ENCODE measurements around the gene TROAP. TPM values are rescaled to one million over a fixed set of nuclear protein-coding genes. Genes with fewer than 3 reads are reported as not detected.
A peak's percentile ranks its signal among the peaks of the same experiment; 100 is the strongest.

The TROAP gene
- total and polyA plus RNA-seq, 9 of the 15 experiments (the other 6 are each of a cell fraction or from before 2014, with no cell fraction given): 46.4 to 171 (median 59.8) TPM

GRCh38 chr12:49367381-49368239, 44.6 kb downstream of the TROAP start, which contains the start of gene SPATS2 (continued):
- TF ChIP-seq RAD21 (CRISPR knock-in tag; conservative IDR thresholded peaks at IDR 0.05 in 1 of 2, IDR thresholded peaks at IDR 0.05 in 1 of 2): no peak
- no peak for TF ChIP-seq SOX6 (IDR thresholded peaks at IDR 0.05)
- no peak for TF ChIP-seq XRCC5 (IDR thresholded peaks at IDR 0.05; ENCODE audit: low read depth, low read length)
- no peak; the same call in 1 of the 2 replicates for TF ChIP-seq ZNF197 (CRISPR knock-in tag; IDR thresholded peaks at IDR 0.05; ENCODE audit: low read depth)
- peak; percentile 95; the same call in 1 of the 2 replicates for TF ChIP-seq CC2D1A (IDR thresholded peaks at IDR 0.05)
- no peak for TF ChIP-seq ARHGAP35 (IDR thresholded peaks at IDR 0.05; ENCODE audit: partially characterized antibody)
- 0 out of 2 replicates have a peak, but pooled peaks have one; percentile 11 for TF ChIP-seq SMARCA5 (IDR thresholded peaks at IDR 0.05)
- TF ChIP-seq ZNF740 (CRISPR knock-in tag; IDR thresholded peaks at IDR 0.05): peak; percentile 67; the same call in 1 of the 2 replicates
- peak in 1 of 2 experiments; percentile 49; a peak in 1 of 4 replicates for TF ChIP-seq ZNF740 (tag; IDR thresholded peaks at IDR 0.05)
- TF ChIP-seq JUNB (CRISPR knock-in tag; conservative IDR thresholded peaks at IDR 0.05): no peak
- no peak for TF ChIP-seq THAP7 (CRISPR knock-in tag; IDR thresholded peaks at IDR 0.05)
- peak; percentile 80 for TF ChIP-seq VEZF1 (CRISPR knock-in tag; IDR thresholded peaks at IDR 0.05)
- TF ChIP-seq ZNF274 (IDR thresholded peaks at IDR 0.05; ENCODE audit: borderline replicate concordance, low read depth, low read length): no peak
- TF ChIP-seq FOXK1 (CRISPR knock-in tag; IDR thresholded peaks at IDR 0.05; ENCODE audit: borderline replicate concordance): no peak
- TF ChIP-seq LARP7 (IDR thresholded peaks at IDR 0.05): peak; percentile 89
- TF ChIP-seq MAZ (CRISPR knock-in tag; conservative IDR thresholded peaks at IDR 0.05 in 1 of 2, IDR thresholded peaks at IDR 0.05 in 1 of 2): 0 out of 4 replicates have a peak, but pooled peaks of 1 of the 2 experiments have one; percentile 51
- TF ChIP-seq TSC22D4 (tag; IDR thresholded peaks at IDR 0.05): 0 out of 2 replicates have a peak, but pooled peaks have one; percentile 38
- TF ChIP-seq EP300 (IDR thresholded peaks at IDR 0.05; ENCODE audit: low read length): no peak
- 0 out of 2 replicates have a peak, but pooled peaks have one; percentile 4 for TF ChIP-seq ARID1B (IDR thresholded peaks at IDR 0.05)

Data from K562 (cell line).